Astrocyte (in vitro differentiated cells and primary cell): ENCODE results near the gene KCNMA1. TPM values are rescaled to one million over a fixed set of nuclear protein-coding genes. Genes with fewer than 3 reads are reported as not detected.

Experiments used
- DNase-seq: peaks from one replicate; pipeline ENCODE4 v3.0.0-alpha.2; 2010; ENCODE audit warnings: low read depth
- FAIRE-seq: peaks from 2 replicates; lab custom pipeline; 2011; peaks lifted over from hg19 to GRCh38; lab: Jason Lieb, UNC
- H2AFZ ChIP-seq: 2 replicates; pipeline ENCODE4 v1.6.0; 2012; ENCODE audit warnings: low read depth, low read length, inconsistent platforms
- H3K27ac ChIP-seq: 2 replicates; pipeline ENCODE4 v1.5.1; 2011; ENCODE audit warnings: low read depth, low read length, inconsistent platforms
- H3K27me3 ChIP-seq: 2 replicates; pipeline ENCODE4 v1.6.0; 2011; ENCODE audit warnings: low read length, inconsistent platforms; ENCODE audit not compliant: insufficient read depth
- H3K36me3 ChIP-seq: 2 replicates; pipeline ENCODE4 v1.5.1; 2011; ENCODE audit warnings: low read length, inconsistent platforms; ENCODE audit not compliant: insufficient read depth
- H3K4me1 ChIP-seq: 2 replicates; pipeline ENCODE4 v1.5.1; 2011; ENCODE audit warnings: low read length, inconsistent platforms; ENCODE audit not compliant: insufficient read depth
- H3K4me2 ChIP-seq: 2 replicates; pipeline ENCODE4 v1.6.0; 2012; ENCODE audit warnings: low read length, inconsistent platforms
- H3K4me3 ChIP-seq: 2 replicates; pipeline ENCODE4 v1.5.1; 2011; ENCODE audit warnings: low read depth, mild to moderate bottlenecking, low read length, inconsistent platforms; ENCODE audit not compliant: insufficient read depth
- H3K79me2 ChIP-seq: 2 replicates; pipeline ENCODE4 v1.6.0; 2012; ENCODE audit warnings: mild to moderate bottlenecking, low read length, inconsistent platforms; ENCODE audit not compliant: insufficient read depth
- H3K9ac ChIP-seq: 2 replicates; pipeline ENCODE4 v1.6.0; 2012; ENCODE audit warnings: mild to moderate bottlenecking, low read length, inconsistent platforms
- H3K9me3 ChIP-seq: 2 replicates; pipeline ENCODE4 v1.5.1; 2012; ENCODE audit warnings: low read depth, mild to moderate bottlenecking, low read length, inconsistent platforms; ENCODE audit not compliant: insufficient read depth
- H4K20me1 ChIP-seq: 2 replicates; pipeline ENCODE4 v1.6.0; 2012; ENCODE audit warnings: low read length, inconsistent platforms; ENCODE audit not compliant: insufficient read depth
- H3K27ac Mint-ChIP-seq: one replicate; pipeline ENCODE4 v1.8.0; 2021; ENCODE audit warnings: mild to moderate bottlenecking, mixed read lengths; ENCODE audit not compliant: unreplicated experiment
- H3K27me3 Mint-ChIP-seq: one replicate; pipeline ENCODE4 v1.8.0; 2021; ENCODE audit warnings: low read depth, mixed read lengths; ENCODE audit not compliant: unreplicated experiment
- H3K36me3 Mint-ChIP-seq: one replicate; pipeline ENCODE4 v1.8.0; 2021; ENCODE audit warnings: low read depth, mixed read lengths; ENCODE audit not compliant: unreplicated experiment
- H3K4me1 Mint-ChIP-seq: one replicate; pipeline ENCODE4 v1.8.0; 2021; ENCODE audit warnings: low read depth, mixed read lengths; ENCODE audit not compliant: unreplicated experiment
- H3K4me3 Mint-ChIP-seq: one replicate; pipeline ENCODE4 v1.8.0; 2021; ENCODE audit warnings: mild to moderate bottlenecking, moderate library complexity, mixed read lengths; ENCODE audit not compliant: unreplicated experiment
- H3K9me3 Mint-ChIP-seq: one replicate; pipeline ENCODE4 v1.8.0; 2021; ENCODE audit warnings: mild to moderate bottlenecking, mixed read lengths; ENCODE audit not compliant: unreplicated experiment
- EZH2 ChIP-seq: IDR thresholded peaks from 2 replicates; pipeline ENCODE4 v1.6.1; 2012; ENCODE audit warnings: mild to moderate bottlenecking, low read length, inconsistent platforms; ENCODE audit not compliant: insufficient read depth
- total RNA-seq: library from RNA; stranded (reverse); gene quantifications from 2 replicates; pipeline ENCODE4 v1.2.1, GENCODE V29; 2021
- TF ChIP-seq, protein P1 (sequence below): IDR thresholded peaks from 2 replicates; pipeline ENCODE4 v1.5.1; 2011; ENCODE audit warnings: low read depth, mild to moderate bottlenecking, inconsistent platforms, low read length, moderate library complexity; ENCODE audit not compliant: insufficient read depth

The KCNMA1 gene
- total RNA-seq, 1 donor from 2014 or later, result 45.8 TPM

DNA sequence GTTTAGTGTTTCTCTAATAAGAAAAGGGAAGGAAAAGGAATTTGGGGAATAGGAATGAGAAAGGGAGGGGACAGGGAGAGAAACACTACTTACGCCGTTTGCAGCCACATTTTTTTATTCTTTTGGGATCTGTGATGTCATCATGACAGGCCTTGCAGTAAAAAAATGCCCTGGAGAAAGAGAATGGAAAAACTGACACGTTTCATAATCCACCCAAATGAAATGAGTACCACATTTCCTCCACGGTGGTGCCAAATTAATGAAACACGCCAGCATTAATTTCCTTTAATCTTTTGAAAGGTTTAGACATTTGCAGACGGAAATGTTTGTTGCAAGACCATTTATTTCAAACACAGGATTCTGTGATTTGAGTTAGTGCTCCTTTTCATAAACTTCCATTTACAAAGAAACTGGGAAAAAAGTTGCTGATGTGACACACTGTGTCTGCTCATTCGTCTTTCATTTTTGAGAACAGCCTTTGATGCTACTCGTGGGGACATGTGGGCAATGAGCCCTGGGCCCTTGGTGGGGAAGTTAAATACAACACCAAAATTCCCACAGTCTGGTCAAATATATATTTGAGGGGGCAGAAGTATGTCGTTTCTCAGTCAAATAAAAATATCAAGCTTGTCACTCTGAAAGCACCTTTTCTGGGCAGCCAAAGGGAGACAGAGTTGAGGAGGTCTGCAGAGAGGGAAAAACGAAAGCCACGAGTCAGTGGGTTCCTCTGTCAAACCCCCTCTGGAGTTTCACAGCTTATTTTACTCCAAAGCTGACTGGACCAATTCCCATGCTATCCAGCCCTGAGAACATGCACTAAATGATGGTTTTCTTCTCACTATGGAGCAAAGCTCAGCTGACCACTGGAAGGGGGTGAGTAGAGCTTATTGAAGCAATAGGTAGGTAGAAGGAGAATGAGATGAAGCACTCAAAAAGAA lies 625.5 kb downstream of the KCNMA1 start:
- H3K9me3 ChIP-seq, result peaks cover under 1% of the 10 kb centered on the region
- H3K27ac ChIP-seq, result no peak overlapping the region
- DNase-seq, result no peak
- Mint-ChIP-seq H3K36me3 (peaks cover 18% of the 10 kb centered on the region), H3K27ac (no peak overlapping the region), H3K9me3 (peaks cover 1% of the 10 kb centered on the region), H3K4me1 (peaks cover 4% of the 10 kb centered on the region), H3K4me3 (no peak overlapping the region), H3K27me3 (no peaks in the 10 kb centered on the region)
- no peaks in the 10 kb centered on the region for H4K20me1 ChIP-seq
- no peaks in the 10 kb centered on the region for H3K4me1 ChIP-seq
- no peak for TF ChIP-seq EZH2
- TF ChIP-seq, protein P1, sequence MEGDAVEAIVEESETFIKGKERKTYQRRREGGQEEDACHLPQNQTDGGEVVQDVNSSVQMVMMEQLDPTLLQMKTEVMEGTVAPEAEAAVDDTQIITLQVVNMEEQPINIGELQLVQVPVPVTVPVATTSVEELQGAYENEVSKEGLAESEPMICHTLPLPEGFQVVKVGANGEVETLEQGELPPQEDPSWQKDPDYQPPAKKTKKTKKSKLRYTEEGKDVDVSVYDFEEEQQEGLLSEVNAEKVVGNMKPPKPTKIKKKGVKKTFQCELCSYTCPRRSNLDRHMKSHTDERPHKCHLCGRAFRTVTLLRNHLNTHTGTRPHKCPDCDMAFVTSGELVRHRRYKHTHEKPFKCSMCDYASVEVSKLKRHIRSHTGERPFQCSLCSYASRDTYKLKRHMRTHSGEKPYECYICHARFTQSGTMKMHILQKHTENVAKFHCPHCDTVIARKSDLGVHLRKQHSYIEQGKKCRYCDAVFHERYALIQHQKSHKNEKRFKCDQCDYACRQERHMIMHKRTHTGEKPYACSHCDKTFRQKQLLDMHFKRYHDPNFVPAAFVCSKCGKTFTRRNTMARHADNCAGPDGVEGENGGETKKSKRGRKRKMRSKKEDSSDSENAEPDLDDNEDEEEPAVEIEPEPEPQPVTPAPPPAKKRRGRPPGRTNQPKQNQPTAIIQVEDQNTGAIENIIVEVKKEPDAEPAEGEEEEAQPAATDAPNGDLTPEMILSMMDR, result no peak
- no peaks in the 10 kb centered on the region for H3K79me2 ChIP-seq
- FAIRE-seq, result no peak
- H3K36me3 ChIP-seq, result no peaks in the 10 kb centered on the region
- H3K4me3 ChIP-seq, result no peak overlapping the region
- no peak overlapping the region for H3K4me2 ChIP-seq
- H2AFZ ChIP-seq, result no peak overlapping the region
- no peak overlapping the region for H3K9ac ChIP-seq
- no peaks in the 10 kb centered on the region for H3K27me3 ChIP-seq

DNA sequence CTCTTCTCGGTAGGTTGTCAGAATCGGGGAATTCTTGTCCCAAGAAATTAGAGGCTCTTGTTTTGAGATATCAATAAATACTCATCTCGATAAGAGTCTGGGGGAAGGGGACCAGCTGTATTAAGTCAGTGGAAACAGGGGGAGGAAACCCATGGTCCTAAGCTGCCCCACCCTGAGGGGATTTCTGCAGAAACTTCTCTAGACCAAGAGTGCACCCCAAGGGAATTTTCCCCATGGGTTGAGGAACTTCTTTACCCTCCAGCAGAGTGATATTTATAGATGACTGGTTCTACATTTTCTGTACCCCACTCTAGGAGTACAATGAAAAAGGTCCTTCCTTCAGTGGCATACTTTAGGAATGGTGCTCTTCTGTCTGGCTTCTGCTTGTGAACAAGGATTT lies 627.2 kb downstream of the KCNMA1 start:
- Mint-ChIP-seq H3K4me3 (no peak overlapping the region), H3K27ac (no peak overlapping the region), H3K4me1 (peaks cover 7% of the 10 kb centered on the region), H3K36me3 (peaks cover 12% of the 10 kb centered on the region), H3K27me3 (no peaks in the 10 kb centered on the region), H3K9me3 (no peaks in the 10 kb centered on the region)
- Histone ChIP-seq H3K79me2 (no peaks in the 10 kb centered on the region), H3K4me1 (no peaks in the 10 kb centered on the region), H3K4me3 (no peak overlapping the region), H2AFZ (no peak overlapping the region), H3K4me2 (no peak overlapping the region), H4K20me1 (no peaks in the 10 kb centered on the region), H3K9ac (no peak overlapping the region), H3K27ac (no peak overlapping the region), H3K36me3 (no peaks in the 10 kb centered on the region), H3K9me3 (peaks cover 3% of the 10 kb centered on the region), H3K27me3 (no peaks in the 10 kb centered on the region)
- TF ChIP-seq, protein P1, result no peak
- no peak for TF ChIP-seq EZH2
- DNase-seq (no peak), FAIRE-seq (no peak)

DNA sequence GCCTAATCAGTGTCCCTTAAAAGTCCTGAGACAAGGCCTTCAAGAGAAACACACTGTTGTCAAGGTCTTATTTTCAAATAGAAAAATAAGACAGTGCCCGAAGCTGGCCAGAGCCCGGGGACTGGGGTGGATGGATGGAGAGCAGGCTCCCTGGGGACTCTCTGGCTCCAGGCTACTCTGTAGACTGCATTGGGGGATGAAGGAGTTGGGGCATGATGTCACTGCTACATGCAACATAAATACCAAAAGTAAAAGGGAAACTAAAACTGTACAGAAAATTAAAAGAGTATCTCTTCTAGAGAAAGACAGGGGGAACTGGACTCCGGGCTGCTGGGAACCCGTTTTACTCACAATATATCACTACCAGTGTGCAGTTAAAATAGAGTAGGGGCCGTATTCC lies 629.8 kb downstream of the KCNMA1 start:
- TF ChIP-seq, protein P1, result no peak
- TF ChIP-seq EZH2, result no peak
- no peak overlapping the region for H2AFZ ChIP-seq
- H3K27me3 ChIP-seq, result no peaks in the 10 kb centered on the region
- no peak overlapping the region for H3K4me3 ChIP-seq
- H3K4me2 ChIP-seq, result no peak overlapping the region
- Mint-ChIP-seq H3K4me1 (peaks cover 7% of the 10 kb centered on the region), H3K27me3 (no peaks in the 10 kb centered on the region), H3K36me3 (peaks cover 12% of the 10 kb centered on the region), H3K9me3 (no peaks in the 10 kb centered on the region), H3K4me3 (no peak overlapping the region), H3K27ac (no peak overlapping the region)
- no peaks in the 10 kb centered on the region for H3K4me1 ChIP-seq
- H3K9ac ChIP-seq, result no peak overlapping the region
- no peaks in the 10 kb centered on the region for H3K79me2 ChIP-seq
- FAIRE-seq, result no peak
- no peak for DNase-seq
- H4K20me1 ChIP-seq, result no peaks in the 10 kb centered on the region
- no peaks in the 10 kb centered on the region for H3K36me3 ChIP-seq
- H3K27ac ChIP-seq, result no peak overlapping the region
- peaks cover 3% of the 10 kb centered on the region for H3K9me3 ChIP-seq
